ENCODE results near the gene NYAP1.

- TF ChIP-seq POLR2AphosphoS5 (IDR thresholded peaks at IDR 0.05; ENCODE audit: low read depth, low read length) (no peak), POLR2A (IDR thresholded peaks at IDR 0.05; ENCODE audit: low read depth, low read length) (no peak)
These were observed 41.8 kb upstream of the NYAP1 start for GRCh38 chr7:100441641-100442535.
